Breast epithelium (tissue), 3 donors: Measurements from ENCODE around the gene GPER1.

Experiments
- CTCF ChIP-seq, 3 donors: fragments of 450-650 bp; IDR thresholded peaks; one replicate each; pipeline ENCODE4 v1.5.1; 2016 to 2017; ENCODE audit warnings: antibody characterized with exemption in 3 of 3, mild to moderate bottlenecking in 3 of 3, moderate library complexity in 3 of 3
- POLR2A ChIP-seq: fragments of 450-650 bp; IDR thresholded peaks from one replicate; pipeline ENCODE4 v1.6.1; 2016; ENCODE audit warnings: antibody characterized with exemption, mild to moderate bottlenecking, moderate library complexity
- POLR2AphosphoS5 ChIP-seq, 3 donors: sonication (generic); formaldehyde crosslinking; IDR thresholded peaks; one replicate each; pipeline ENCODE4 v1.6.1; 2017; ENCODE audit warnings: antibody characterized with exemption in 3 of 3

GRCh38 chr7:1083729-1084657 lies 3.9 kb upstream of the GPER1 start:
- TF ChIP-seq POLR2A, result no peak
- TF ChIP-seq CTCF (IDR thresholded peaks at IDR 0.05), result no peak
- no peak for TF ChIP-seq POLR2AphosphoS5 (IDR thresholded peaks at IDR 0.05)
